HT1080 (cell line): ENCODE data around the gene ZNF512. TPM values are rescaled to one million over a fixed set of nuclear protein-coding genes. Genes with fewer than 3 reads are reported as not detected.
"Not testable (repeated sequence)": the region's sequence is repeated elsewhere in the genome, so short reads cannot be mapped to it uniquely, and the experiment has no call there.

ENCODE experiments used
- DNase-seq: peaks from one replicate; pipeline ENCODE4 v3.0.0-alpha.2; 2015; ENCODE audit warnings: low read depth
- polyA plus RNA-seq, 2 experiments: library from polyadenylated mRNA; depleted of rRNA; stranded (reverse); fragments of >200 nt; gene quantifications; 2 replicates each; pipeline ENCODE4 v1.2.3, GENCODE V29; 2015
- total RNA-seq: library from RNA; depleted of rRNA; stranded (reverse); fragments of >200 nt; shearing (Covaris generic); gene quantifications from 2 replicates; pipeline ENCODE4 v1.2.3, GENCODE V29; 2014; rRNA removed

ZNF512 gene, protein sequence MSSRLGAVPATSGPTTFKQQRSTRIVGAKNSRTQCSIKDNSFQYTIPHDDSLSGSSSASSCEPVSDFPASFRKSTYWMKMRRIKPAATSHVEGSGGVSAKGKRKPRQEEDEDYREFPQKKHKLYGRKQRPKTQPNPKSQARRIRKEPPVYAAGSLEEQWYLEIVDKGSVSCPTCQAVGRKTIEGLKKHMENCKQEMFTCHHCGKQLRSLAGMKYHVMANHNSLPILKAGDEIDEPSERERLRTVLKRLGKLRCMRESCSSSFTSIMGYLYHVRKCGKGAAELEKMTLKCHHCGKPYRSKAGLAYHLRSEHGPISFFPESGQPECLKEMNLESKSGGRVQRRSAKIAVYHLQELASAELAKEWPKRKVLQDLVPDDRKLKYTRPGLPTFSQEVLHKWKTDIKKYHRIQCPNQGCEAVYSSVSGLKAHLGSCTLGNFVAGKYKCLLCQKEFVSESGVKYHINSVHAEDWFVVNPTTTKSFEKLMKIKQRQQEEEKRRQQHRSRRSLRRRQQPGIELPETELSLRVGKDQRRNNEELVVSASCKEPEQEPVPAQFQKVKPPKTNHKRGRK
- total RNA-seq: 25.2 and 26.7 TPM in 2 replicates
- 19.8 and 22.4 TPM in 2 replicates for polyA plus RNA-seq (2015; cell fraction: cytosol; rRNA removed)
- 56.5 and 71.4 TPM in 2 replicates for polyA plus RNA-seq (2015; cell fraction: nucleus; rRNA removed)

DNA sequence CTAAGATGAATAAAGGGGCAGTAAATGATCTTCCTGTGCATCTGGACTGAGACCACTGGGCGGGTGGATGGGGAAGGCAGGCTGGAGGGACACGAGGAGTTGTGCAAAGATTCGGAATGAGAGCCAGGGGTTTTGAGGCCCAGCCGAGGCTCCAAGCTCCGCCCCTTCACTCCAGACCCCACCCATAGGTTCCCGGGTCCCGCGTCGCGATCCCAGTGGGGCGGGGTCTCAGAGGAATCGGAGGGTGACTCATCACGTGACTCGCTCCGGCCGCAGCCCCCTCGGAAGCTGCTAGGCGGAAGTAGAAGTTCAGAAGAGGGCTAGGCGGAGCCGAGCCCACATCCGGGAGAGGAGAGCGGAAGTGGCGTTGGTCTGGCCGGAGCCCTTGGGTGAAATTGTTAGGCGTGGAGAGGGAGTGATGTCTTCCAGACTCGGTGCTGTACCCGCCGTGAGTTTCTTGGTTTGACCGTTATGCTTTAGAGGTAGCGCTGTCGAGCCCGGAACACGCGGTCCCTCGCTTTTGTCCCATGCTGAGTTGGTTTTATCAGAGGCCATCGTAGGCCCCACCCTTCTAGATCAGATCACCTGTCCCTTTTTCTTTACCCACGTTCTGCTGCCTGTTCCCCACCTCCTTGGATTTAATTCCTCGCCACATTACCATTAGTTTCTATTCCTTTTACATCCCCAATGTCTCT is at the start of gene ZNF512:
TSS of gene ZNF512 (plus strand) at position 348 of the 695 bp plus-strand sequence. CDS start at position 419, 71 bp downstream.
- peak; percentile 95 for DNase-seq

DNA sequence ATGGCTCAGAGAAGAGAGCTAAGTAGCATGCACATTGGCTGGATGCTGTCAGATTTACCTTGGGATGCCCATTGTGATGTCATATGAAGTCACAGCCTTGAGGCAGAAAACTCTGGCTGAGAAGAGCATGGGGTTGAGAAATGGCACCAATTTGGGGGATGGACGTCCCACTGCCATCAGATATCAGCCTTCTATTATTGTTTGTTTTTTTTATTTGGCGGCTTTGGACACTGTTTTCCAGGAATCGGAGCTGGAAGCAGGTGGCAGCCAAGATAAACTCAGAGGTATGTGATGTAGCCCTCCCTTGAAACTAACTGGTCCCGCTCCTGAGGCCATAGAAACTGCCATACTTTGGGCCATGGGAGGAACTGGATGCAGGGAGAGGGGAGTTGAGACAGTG is 45.6 kb upstream of the ZNF512 start:
- no peak for DNase-seq

DNA sequence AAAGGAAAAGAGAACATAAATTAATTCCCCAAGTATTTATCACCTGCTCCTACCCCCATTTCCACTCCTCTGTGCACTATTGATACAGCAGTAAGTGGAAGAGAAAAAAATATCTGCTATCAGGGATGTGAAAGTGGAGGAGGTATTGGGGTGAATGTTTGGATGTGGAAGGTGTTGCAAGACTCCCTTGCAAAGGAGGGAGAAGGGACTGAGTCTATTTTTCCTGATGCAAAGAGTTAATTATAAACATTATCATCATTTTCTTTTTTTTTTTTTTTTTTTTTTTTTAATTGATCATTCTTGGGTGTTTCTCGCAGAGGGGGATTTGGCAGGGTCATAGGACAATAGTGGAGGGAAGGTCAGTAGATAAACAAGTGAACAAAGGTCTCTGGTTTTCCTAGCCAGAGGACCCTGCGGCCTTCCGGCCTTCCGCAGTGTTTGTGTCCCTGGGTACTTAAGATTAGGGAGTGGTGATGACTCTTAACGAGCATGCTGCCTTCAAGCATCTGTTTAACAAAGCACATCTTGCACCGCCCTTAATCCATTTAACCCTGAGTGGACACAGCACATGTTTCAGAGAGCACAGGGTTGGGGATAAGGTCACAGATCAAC is 43.9 kb upstream of the ZNF512 start:
- DNase-seq: not testable (repeated sequence)

DNA sequence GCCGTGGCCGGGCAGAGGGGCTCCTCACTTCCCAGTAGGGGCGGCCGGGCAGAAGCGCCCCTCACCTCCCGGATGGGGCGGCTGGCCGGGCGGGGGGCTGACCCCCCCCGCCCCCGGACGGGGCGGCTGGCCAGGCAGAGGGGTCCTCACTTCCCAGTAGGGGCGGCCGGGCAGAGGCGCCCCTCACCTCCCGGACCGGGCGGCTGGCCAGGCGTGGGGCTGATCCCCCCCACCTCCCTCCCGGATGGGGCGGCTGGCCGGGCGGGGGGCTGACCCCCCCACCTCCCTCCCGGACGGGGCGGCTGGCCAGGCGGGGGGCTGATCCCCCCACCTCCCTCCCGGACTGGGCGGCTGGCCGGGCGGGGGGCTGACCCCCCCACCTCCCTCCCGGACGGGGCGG is 43.2 kb upstream of the ZNF512 start:
- DNase-seq: not testable (repeated sequence)

DNA sequence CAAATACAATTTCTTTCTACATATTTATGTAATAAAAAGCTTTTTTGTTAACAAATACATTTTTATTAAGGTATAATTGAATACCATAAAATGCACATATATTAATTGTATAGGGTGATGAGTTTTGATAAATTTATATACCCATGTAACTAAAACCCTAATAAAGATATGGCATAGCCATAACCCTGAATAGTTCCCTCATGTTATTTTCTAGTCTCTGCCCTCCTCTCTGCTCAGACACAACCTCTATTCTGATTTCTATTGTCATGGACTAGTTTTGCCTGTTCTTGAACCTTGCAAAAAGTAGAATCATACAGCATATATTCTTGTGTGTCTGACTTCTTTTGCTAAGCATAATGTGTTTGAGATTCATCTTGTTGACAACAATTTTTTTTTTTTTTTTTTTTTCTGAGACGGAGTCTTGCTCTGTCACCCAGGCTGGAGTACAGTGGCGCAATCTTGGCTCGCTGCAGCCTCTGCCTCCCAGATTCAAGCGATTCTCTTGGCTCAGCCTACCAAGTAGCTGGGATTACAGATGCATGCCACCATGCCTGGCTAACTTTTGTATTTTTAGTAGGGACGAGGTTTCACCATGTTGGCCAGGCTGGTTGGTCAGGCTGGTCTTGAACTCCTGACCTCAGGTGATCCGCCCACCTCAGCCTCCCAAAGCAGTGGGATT is 38.6 kb upstream of the ZNF512 start:
- DNase-seq: no peak

DNA sequence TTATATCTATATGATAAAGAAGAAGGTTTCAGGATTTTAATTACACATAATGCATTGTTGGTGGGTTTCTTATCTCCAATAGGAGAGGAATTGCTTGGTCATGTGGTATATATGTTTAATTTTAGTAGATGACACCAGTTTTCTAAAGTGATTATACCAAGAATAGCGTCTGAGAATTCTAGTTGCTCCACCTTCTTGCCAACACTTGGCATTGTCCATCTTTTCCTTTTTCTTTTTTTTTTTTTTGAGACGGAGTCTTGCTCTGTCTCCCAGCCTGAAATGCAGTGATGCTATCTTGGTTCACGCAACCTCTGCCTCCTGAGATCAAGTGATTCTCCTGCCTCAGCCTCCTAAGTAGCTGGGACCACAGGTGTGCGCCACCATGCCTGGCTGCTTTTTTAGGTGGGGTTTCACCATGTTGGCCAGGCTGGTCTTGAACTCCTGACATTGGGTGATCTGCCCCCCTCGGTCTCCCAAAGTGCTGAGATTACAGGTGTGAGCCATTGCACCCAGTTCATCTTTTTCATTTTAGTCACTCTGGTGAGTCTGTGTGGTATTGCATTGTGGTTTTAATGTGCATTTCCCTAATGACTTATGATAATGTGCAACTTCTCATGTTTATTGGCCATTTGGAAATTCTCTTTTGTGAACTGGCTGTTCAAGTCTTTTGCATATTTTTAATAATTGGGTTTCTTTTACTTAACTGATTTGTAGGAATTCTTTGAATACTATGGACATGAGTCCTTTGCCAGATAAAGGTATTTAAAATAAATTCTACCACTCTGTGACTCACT is 37.3 kb upstream of the ZNF512 start:
- DNase-seq: peak; percentile 40

DNA sequence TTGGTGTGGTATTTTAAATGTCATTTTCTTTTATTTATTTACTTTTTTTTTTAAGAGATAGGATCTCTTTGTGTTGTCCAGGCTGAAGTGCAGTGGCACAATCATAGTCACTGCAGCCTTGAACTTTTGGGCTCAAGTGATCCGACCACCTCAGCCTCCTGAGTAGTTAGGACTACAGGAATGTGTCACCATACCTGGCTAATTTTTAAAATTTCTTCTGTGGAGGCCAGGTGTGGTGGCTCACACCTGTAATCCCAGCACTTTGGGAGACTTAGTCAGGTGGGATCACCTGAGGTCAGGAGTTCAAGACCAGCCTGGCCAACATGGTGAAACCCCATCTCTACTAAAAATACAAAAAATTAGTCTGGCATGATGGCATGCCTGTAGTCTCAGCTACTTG is 33.5 kb upstream of the ZNF512 start:
- no peak for DNase-seq

DNA sequence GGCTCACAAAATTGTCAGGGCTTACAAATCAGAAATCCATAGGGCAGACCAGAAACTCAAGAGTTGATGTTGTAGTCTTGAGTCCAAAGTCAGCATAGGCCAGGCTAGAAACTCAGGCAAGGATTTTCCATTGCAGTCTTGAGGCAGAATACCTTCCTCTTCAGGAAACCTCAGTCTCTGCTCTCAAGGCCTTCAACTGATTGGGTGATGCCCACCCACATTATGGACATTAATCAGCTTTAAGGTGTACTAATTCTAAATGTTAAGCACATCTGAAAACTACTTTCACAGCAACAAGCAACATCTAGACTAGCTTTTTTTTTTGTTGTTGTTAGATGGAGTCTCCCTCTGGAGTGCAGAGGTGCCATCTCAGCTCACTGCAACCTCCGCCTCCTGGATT is 31.3 kb upstream of the ZNF512 start:
- no peak for DNase-seq

DNA sequence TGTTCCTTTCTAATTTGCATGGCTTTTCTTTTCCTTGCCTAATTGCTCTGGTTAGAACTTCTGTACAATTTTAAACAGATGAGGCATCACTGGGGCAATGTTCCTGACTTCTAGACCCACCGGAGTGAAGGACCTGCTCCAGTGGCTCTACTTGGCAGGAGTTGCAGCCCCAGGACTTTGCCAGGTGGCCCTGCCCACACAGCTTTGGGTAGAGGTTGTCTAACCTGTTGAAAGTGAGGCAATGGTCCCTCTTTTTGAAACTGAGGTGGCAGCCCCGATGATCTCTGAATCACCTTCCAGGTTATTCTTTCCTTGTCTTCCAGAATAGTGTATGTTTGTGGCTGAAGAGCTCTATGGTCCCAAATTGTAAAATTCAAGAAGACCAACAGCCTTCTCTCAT is 29.9 kb upstream of the ZNF512 start:
- no peak for DNase-seq

DNA sequence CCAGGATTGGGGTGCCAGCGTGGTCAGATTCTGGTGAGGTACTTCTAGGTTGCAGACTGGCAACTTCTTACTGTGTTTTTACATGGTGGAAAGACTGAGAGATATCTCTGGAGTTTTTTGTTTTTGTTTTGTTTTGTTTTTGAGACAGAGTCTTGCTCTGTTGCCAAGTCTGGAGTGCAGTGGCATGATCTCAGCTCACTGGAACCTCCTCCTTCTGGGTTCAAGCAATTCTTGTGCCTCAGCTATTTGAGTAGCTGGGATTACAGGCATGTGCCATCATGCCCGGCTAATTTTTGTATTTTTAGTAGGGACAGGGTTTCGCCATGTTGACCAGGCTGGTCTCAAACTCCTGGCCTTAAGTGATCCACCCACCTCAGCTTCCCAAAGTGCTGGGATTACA is 28.4 kb upstream of the ZNF512 start:
- not testable (repeated sequence) for DNase-seq

DNA sequence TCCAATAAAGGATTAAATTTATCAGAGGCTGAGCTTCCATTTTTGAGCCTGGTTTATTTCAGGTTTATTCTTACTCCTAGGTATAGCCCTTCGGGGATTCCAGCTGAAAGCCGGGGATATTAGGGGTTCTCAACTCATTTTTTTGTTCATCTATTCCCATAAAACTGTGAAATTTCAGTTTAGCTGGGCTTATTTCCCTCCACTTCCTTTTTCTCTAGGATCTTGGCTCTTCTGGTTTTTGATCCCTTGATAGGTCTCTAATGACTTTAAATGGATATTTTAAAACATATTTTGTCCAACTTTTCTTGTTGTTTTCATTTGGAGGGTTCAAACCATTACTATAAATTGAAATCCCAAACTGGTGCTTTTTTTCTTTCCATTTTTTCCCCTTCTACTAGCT is 23.6 kb upstream of the ZNF512 start:
- DNase-seq: no peak

DNA sequence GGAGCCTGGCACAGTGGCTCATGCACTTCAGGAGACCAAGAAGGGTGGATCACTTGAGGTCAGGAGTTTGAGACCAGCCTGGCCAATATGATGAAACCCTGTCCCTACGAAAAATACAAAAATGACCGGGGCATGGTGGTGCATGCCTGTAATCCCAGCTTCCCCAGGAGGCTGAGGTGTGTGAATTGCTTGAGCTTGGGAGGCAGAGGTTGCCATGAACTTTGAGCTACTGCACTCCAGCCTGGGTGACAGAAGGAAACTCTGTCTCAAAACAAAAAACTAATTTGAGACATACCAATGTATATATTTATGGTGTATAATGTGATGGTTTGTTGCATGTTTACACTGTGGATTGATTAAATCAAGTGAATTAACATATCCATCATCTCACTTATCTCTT is 21.8 kb upstream of the ZNF512 start:
- DNase-seq: no peak

DNA sequence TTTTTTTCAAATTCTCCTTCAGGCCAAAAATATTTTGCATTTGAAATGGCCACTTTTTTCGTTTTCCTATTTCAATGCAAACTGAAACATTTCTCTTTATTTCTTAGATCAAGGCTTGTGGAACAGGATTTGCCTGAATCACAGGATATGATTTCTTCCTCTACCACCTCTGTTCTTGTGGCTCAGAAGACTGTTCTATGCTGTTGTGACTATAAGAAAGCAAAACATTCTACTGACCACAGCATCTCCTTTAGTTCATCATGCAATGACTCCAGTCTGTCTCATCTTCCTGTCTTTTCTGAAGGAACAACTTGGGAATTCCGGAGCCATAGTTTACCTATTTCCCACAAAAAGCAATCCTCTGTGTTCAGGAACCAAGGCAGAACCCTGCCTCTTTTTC is 16.2 kb upstream of the ZNF512 start:
- peak; percentile 96 for DNase-seq

DNA sequence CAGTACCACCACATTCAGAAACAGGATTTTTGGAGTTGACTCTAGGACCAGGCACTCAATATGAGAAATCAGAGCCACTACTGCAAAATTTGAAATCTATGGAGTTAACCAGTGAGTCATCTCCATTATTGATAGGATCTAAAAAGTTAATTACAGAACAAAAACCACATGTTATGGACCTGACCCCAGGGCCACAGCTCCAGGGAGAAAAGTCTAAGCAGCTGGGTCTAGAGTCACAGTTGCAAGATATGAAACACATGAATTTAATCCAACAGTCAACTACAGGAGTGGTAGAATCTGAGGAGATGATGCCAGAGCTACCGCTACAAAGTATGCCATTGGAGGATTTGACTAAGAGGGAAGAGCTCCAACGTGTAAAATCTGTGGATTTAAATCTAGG is 13.4 kb upstream of the ZNF512 start:
- no peak for DNase-seq

DNA sequence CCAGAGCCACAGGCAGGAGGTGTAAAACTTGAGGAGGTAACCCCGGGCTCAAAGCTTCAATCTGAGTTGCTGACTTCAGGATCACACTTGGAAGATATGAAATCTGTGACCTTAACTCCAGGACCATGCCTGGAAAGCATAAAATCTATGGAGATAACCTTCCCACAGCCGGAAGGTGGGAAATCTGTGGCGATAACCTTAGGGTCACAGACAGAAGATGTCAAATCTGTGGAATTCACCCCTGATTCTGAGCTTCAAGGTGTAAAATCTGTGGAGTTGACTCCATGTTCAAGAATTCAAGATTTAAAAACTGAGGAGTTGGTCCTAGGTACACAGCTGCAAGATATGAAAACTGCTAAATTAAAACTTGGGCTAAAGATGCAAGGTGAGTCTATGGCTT is 11.6 kb upstream of the ZNF512 start:
- DNase-seq: no peak

DNA sequence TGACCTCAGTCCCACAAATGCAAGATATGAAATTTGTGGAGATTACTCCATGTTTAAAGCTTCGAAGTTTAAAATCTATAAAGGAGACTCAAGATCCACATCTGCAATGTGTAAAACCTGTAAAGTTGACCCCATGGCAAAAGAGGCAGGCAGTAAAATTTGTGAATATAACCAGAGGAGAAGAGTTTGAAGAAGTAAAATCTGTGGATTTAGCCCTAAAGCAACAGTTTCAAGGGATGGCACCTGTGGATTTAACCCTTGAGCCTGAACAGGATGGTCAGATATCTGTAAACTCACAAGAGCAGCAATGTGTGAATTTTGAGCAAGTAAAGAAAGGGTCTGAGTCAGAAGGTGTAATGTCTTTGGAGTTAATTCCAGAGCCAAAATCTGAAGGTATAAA is 11.2 kb upstream of the ZNF512 start:
- no peak for DNase-seq

DNA sequence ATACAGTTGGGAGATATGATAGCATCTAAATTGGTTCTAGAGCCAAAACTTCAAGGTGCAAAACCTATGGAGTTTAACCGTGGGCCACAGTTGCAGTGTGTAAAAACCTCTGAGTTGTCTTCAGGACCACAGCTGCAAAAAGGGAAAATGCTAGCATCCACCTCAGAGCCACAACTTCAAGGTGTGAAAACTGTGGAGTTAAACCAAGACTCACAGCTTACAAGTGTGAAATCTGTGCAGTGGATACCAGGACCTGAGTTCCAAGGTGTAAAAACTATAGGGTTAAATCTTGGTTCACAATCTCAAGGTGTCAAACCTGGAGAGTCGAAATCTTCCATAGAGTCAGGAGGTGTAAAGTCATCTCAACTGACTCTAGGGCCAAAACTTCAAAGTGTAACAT is 10.4 kb upstream of the ZNF512 start:
- no peak for DNase-seq

DNA sequence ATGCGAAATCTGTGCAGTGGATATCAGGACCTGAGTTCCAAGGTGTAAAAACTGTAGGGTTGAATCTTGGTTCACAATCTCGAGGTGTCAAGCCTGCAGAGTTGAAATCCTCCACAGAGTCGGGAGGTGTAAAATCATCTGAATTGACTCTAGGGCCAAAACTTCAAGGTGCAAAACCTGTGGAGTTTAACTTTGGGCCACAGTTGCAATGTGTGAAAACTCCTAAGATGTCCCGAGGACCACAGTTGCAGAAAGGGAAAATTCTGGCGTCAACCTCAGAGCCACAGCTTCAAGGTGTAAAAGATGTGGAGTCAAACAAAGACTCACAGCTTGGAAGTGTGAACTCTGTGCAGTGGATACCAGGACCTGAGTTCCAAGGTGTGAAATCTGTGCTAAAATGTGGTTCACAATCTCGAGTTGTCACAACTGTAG is 9.8 kb upstream of the ZNF512 start:
- DNase-seq: no peak

DNA sequence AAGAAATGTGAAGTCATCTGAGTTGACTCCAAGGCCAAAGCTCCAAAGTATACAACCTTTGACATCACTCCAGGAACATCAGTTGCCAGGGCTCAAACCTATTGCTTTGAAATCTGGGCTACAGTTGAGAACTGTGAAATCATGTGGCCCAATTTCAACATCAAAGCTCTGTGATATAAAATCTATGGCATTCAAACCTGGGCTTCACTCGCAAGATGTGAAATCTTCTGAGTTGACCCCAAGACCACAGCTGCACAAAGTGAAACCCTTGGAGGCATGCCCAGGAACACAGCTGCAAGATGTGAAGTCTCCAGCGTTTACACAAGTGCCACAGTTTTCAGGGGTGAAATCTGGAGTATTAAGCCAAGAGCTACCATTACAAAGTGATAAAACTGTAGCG is 9.4 kb upstream of the ZNF512 start:
- no peak for DNase-seq

DNA sequence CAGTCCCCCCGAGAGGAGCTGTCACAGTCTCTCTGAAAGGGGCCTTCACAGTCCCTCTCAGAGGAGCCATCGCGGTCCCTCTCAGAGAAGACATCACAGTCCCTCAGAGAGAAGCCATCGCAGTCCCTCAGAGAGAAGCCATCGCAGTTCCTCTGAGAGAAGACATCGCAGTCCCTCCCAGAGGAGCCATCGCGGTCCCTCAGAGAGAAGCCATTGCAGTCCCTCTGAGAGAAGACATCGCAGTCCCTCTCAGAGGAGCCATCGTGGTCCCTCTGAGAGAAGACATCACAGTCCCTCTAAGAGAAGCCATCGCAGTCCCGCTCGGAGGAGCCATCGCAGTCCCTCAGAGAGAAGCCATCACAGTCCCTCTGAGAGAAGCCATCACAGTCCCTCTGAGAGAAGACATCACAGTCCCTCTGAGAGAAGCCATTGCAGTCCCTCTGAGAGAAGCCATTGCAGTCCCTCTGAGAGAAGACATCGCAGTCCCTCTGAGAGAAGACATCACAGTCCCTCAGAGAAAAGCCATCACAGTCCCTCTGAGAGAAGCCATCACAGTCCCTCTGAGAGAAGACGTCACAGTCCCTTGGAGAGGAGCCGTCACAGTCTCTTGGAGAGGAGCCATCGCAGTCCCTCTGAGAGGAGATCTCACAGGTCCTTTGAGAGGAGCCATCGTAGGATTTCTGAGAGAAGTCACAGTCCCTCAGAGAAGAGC is 1.3 kb upstream of the ZNF512 start:
- DNase-seq: no peak
